Mesenchymal stem cell (in vitro differentiated cells and primary cell): ENCODE data around the gene CDK14.
"Not testable (repeated sequence)": the region's sequence is repeated elsewhere in the genome, so short reads cannot be mapped to it uniquely, and the experiment has no call there.

ENCODE experiments used
- DNase-seq: peaks from one replicate; pipeline ENCODE4 v3.0.0-alpha.2; 2013
- H2AFZ ChIP-seq: one replicate; pipeline ENCODE4 v1.6.1; 2013; ENCODE audit warnings: low read depth, mild to moderate bottlenecking, control low read depth, inconsistent platforms, low read length, moderate library complexity
- H2AK5ac ChIP-seq: 2 replicates; pipeline ENCODE4 v1.6.1; 2013; ENCODE audit warnings: low read length, moderate library complexity, mild to moderate bottlenecking, inconsistent platforms; ENCODE audit not compliant: severe bottlenecking
- H2BK120ac ChIP-seq: one replicate; pipeline ENCODE4 v1.6.1; 2013; ENCODE audit warnings: low read depth, mild to moderate bottlenecking, inconsistent platforms, low read length, moderate library complexity
- H2BK12ac ChIP-seq, 2 experiments: one replicate each; pipeline ENCODE4 v1.6.1; 2013; ENCODE audit warnings: inconsistent platforms in 2 of 2, low read length in 2 of 2, mild to moderate bottlenecking in 2 of 2, moderate library complexity in 2 of 2, control low read depth in 1 of 2
- H2BK15ac ChIP-seq: one replicate; pipeline ENCODE4 v1.6.1; 2013; ENCODE audit warnings: mild to moderate bottlenecking, low read depth, inconsistent platforms; ENCODE audit not compliant: poor library complexity, severe bottlenecking
- H2BK5ac ChIP-seq: 2 replicates; pipeline ENCODE4 v1.6.1; 2013; ENCODE audit warnings: low read depth, mild to moderate bottlenecking, low read length, control low read depth, inconsistent platforms; ENCODE audit not compliant: poor library complexity, severe bottlenecking
- H3K14ac ChIP-seq, 2 experiments: one replicate each; pipeline ENCODE4 v1.6.1; 2013; ENCODE audit warnings: inconsistent platforms in 2 of 2, low read length in 2 of 2, control low read depth in 1 of 2, mild to moderate bottlenecking in 1 of 2, moderate library complexity in 1 of 2
- H3K18ac ChIP-seq, 2 experiments: one replicate each; pipeline ENCODE4 v1.6.1; 2013; ENCODE audit warnings: inconsistent platforms in 2 of 2, low read length in 2 of 2, control low read depth in 1 of 2, low read depth in 1 of 2, mild to moderate bottlenecking in 1 of 2
- H3K23ac ChIP-seq, 2 experiments: one replicate each; pipeline ENCODE4 v1.6.1; 2013; ENCODE audit warnings: inconsistent platforms in 2 of 2, low read length in 2 of 2, mild to moderate bottlenecking in 2 of 2, moderate library complexity in 2 of 2, control low read depth in 1 of 2
- H3K27ac ChIP-seq: 2 replicates; pipeline ENCODE4 v1.5.1; 2013; ENCODE audit warnings: mild to moderate bottlenecking, moderate library complexity, low read length, control low read depth, inconsistent platforms; ENCODE audit not compliant: poor library complexity, severe bottlenecking
- H3K27me3 ChIP-seq, 2 experiments: 2 replicates each; pipeline versions ENCODE4 v1.6.1 to v1.7.0; 2013; ENCODE audit warnings: low read length in 2 of 2, mild to moderate bottlenecking in 2 of 2, moderate library complexity in 2 of 2, control low read depth in 1 of 2, inconsistent platforms in 1 of 2; ENCODE audit not compliant: control insufficient read depth in 1 of 2, insufficient read depth in 1 of 2
- H3K36me3 ChIP-seq, 2 experiments: 2 replicates each; pipeline versions ENCODE4 v1.6.1 to v1.7.0; 2013; ENCODE audit warnings: low read length in 2 of 2, control low read depth in 1 of 2, inconsistent platforms in 1 of 2, low read depth in 1 of 2, mild to moderate bottlenecking in 1 of 2; ENCODE audit not compliant: insufficient read depth in 2 of 2, control insufficient read depth in 1 of 2
- H3K4ac ChIP-seq, 2 experiments: one replicate each; pipeline ENCODE4 v1.6.1; 2013; ENCODE audit warnings: inconsistent platforms in 2 of 2, low read length in 2 of 2, mild to moderate bottlenecking in 2 of 2, moderate library complexity in 2 of 2, control low read depth in 1 of 2, low read depth in 1 of 2
- H3K4me1 ChIP-seq: 2 replicates; pipeline ENCODE4 v1.6.1; 2013; ENCODE audit warnings: low read depth, low read length, control low read depth; ENCODE audit not compliant: control insufficient read depth, insufficient read depth
- H3K4me2 ChIP-seq: 2 replicates; pipeline ENCODE4 v1.6.1; 2013; ENCODE audit warnings: low read length, mild to moderate bottlenecking, inconsistent platforms; ENCODE audit not compliant: poor library complexity, severe bottlenecking
- H3K4me3 ChIP-seq, 2 experiments: 2 replicates each; pipeline versions ENCODE4 v1.5.1 to v1.7.0; 2013; ENCODE audit warnings: low read length in 2 of 2, mild to moderate bottlenecking in 2 of 2, control low read depth in 1 of 2, low read depth in 1 of 2; ENCODE audit not compliant: insufficient read depth in 1 of 2
- H3K79me1 ChIP-seq: replicated peaks from 2 replicates; pipeline ENCODE4 v1.6.1; 2013; ENCODE audit warnings: mild to moderate bottlenecking, control low read depth, low read length, inconsistent platforms; ENCODE audit not compliant: poor library complexity, severe bottlenecking
- H3K9ac ChIP-seq: 2 replicates; pipeline ENCODE4 v1.7.0; 2013; ENCODE audit warnings: mild to moderate bottlenecking, low read length, moderate library complexity
- H3K9me3 ChIP-seq: 2 replicates; pipeline ENCODE4 v1.7.0; 2013; ENCODE audit warnings: mild to moderate bottlenecking, low read length; ENCODE audit not compliant: control insufficient read depth
- H4K8ac ChIP-seq: one replicate; pipeline ENCODE4 v1.6.1; 2013; ENCODE audit warnings: inconsistent platforms, mild to moderate bottlenecking, low read length, moderate library complexity
- H4K91ac ChIP-seq: one replicate; pipeline ENCODE4 v1.6.1; 2013; ENCODE audit warnings: mild to moderate bottlenecking, low read length, inconsistent platforms
- WGBS: methylation state at CpG from one replicate; pipeline ENCODE4 v1.1.7; 2013; ENCODE audit warnings: mixed read lengths; 5-methylcytosine and 5-hydroxymethylcytosine counted together

Gene CDK14

GRCh38 chr7:90757565-90757950, 161.4 kb downstream of the CDK14 start:
- H3K4me2 ChIP-seq, H2BK12ac ChIP-seq, DNase-seq: not testable (repeated sequence)

GRCh38 chr7:90758933-90759562, 162.9 kb downstream of the CDK14 start:
- no peaks in the 10 kb centered on the region for H3K9me3 ChIP-seq
- H4K8ac ChIP-seq = no peak overlapping the region
- H2BK15ac ChIP-seq = no peak overlapping the region
- H3K4ac ChIP-seq = no peak overlapping the region
- H3K4me3 ChIP-seq = no peak overlapping the region
- H3K23ac ChIP-seq = no peak overlapping the region
- no peak overlapping the region for H2BK120ac ChIP-seq
- no peak overlapping the region for H2BK5ac ChIP-seq
- H4K91ac ChIP-seq = no peak overlapping the region
- no peak overlapping the region for H3K18ac ChIP-seq
- no peaks in the 10 kb centered on the region for H3K4me1 ChIP-seq
- no peak overlapping the region for H3K9ac ChIP-seq
- no peak overlapping the region for H3K27ac ChIP-seq
- H3K4me2 ChIP-seq = no peak overlapping the region
- no peaks in the 10 kb centered on the region for H3K27me3 ChIP-seq
- H3K14ac ChIP-seq = no peak overlapping the region
- no peak overlapping the region for H2AFZ ChIP-seq
- H2AK5ac ChIP-seq = no peak overlapping the region
- H3K79me1 ChIP-seq = peaks cover 15% of the 10 kb centered on the region
- WGBS = 95% methylated on average over 4 of the region's 6 CpGs
- H3K36me3 ChIP-seq = no peaks in the 10 kb centered on the region
- H2BK12ac ChIP-seq = no peak overlapping the region
- no peak for DNase-seq

More at GRCh38 chr7:90757565-90757950, 161.4 kb downstream of the CDK14 start:
- not testable (repeated sequence) for H2BK120ac ChIP-seq, H2BK5ac ChIP-seq, H4K8ac ChIP-seq, H2BK15ac ChIP-seq, H3K18ac ChIP-seq, H3K36me3 ChIP-seq, H3K23ac ChIP-seq, H4K91ac ChIP-seq, H2AK5ac ChIP-seq, H3K4me1 ChIP-seq, H3K27ac ChIP-seq, H3K14ac ChIP-seq, H2AFZ ChIP-seq, H3K9ac ChIP-seq, H3K4ac ChIP-seq, H3K27me3 ChIP-seq, H3K9me3 ChIP-seq, H3K4me3 ChIP-seq
- H3K79me1 ChIP-seq = peaks cover 12% of the 10 kb centered on the region
- WGBS = over 99% methylated on average over 9 of the region's 9 CpGs

- H3K9me3 ChIP-seq = no peaks in the 10 kb centered on the region
- H3K14ac ChIP-seq = no peak overlapping the region
- no peak overlapping the region for H2BK12ac ChIP-seq
- H3K4me2 ChIP-seq = no peak overlapping the region
- H3K9ac ChIP-seq = no peak overlapping the region
- no peaks in the 10 kb centered on the region for H3K27me3 ChIP-seq
- no peak overlapping the region for H3K27ac ChIP-seq
- H2BK5ac ChIP-seq = no peak overlapping the region
- H2BK15ac ChIP-seq = no peak overlapping the region
- no peak overlapping the region for H2AFZ ChIP-seq
- no peak overlapping the region for H3K18ac ChIP-seq
- H2BK120ac ChIP-seq = no peak overlapping the region
- no peak overlapping the region for H4K8ac ChIP-seq
- no peak for DNase-seq
- H3K4me3 ChIP-seq = no peak overlapping the region
- no peak overlapping the region for H2AK5ac ChIP-seq
- H4K91ac ChIP-seq = no peak overlapping the region
- no peaks in the 10 kb centered on the region for H3K36me3 ChIP-seq
- H3K4ac ChIP-seq = no peak overlapping the region
- peaks cover 15% of the 10 kb centered on the region for H3K79me1 ChIP-seq
- no peaks in the 10 kb centered on the region for H3K4me1 ChIP-seq
- no peak overlapping the region for H3K23ac ChIP-seq
Observed at GRCh38 chr7:90759710-90760109, 163.6 kb downstream of the CDK14 start.

GRCh38 chr7:90760892-90761291, 164.8 kb downstream of the CDK14 start:
- Histone ChIP-seq H2AK5ac (no peak overlapping the region), H3K23ac (no peak overlapping the region), H3K79me1 (peaks cover 15% of the 10 kb centered on the region), H3K14ac (no peak overlapping the region), H3K9me3 (no peaks in the 10 kb centered on the region), H3K4me2 (no peak overlapping the region), H2AFZ (no peak overlapping the region), H2BK12ac (no peak overlapping the region), H2BK15ac (no peak overlapping the region), H4K91ac (no peak overlapping the region), H3K18ac (no peak overlapping the region), H2BK5ac (no peak overlapping the region), H3K9ac (no peak overlapping the region), H4K8ac (no peak overlapping the region), H3K36me3 (no peaks in the 10 kb centered on the region), H3K4me3 (no peak overlapping the region), H3K27me3 (no peaks in the 10 kb centered on the region), H2BK120ac (no peak overlapping the region), H3K27ac (no peak overlapping the region), H3K4me1 (no peaks in the 10 kb centered on the region), H3K4ac (no peak overlapping the region)
- no peak for DNase-seq
- 95% methylated on average over 3 of the region's 3 CpGs for WGBS
